KMS-11 (cell line): ENCODE results near the gene DDTL.
"Not testable (repeated sequence)": the region's sequence is repeated elsewhere in the genome, so short reads cannot be mapped to it uniquely, and the experiment has no call there.

Source experiments
- H2AFZ ChIP-seq: fragments of 200-600 bp; sonication (generic); 2 replicates; pipeline ENCODE4 v1.6.1; 2016; ENCODE audit warnings: antibody characterized with exemption, mixed run types, low read depth
- H3K27ac ChIP-seq: fragments of 200-600 bp; sonication (generic); 2 replicates; pipeline ENCODE4 v1.6.1; 2016; ENCODE audit warnings: mild to moderate bottlenecking, mixed run types
- H3K27me3 ChIP-seq: fragments of 200-600 bp; sonication (generic); 2 replicates; pipeline ENCODE4 v1.6.1; 2017; ENCODE audit warnings: mild to moderate bottlenecking, low read depth, mixed run types, moderate library complexity; ENCODE audit not compliant: insufficient read depth
- H3K36me3 ChIP-seq: fragments of 200-600 bp; sonication (generic); 2 replicates; pipeline ENCODE4 v1.6.1; 2017; ENCODE audit warnings: mild to moderate bottlenecking, mixed run types; ENCODE audit not compliant: insufficient read depth
- H3K4me1 ChIP-seq: fragments of 200-600 bp; sonication (generic); 2 replicates; pipeline ENCODE4 v1.6.1; 2016; ENCODE audit warnings: mild to moderate bottlenecking, low read depth, mixed run types; ENCODE audit not compliant: poor library complexity, severe bottlenecking
- H3K4me2 ChIP-seq: fragments of 200-600 bp; sonication (generic); 2 replicates; pipeline ENCODE4 v1.7.0; 2016; ENCODE audit warnings: mild to moderate bottlenecking, mixed run types
- H3K4me3 ChIP-seq: fragments of 200-600 bp; sonication (generic); IDR thresholded peaks from 2 replicates; pipeline ENCODE4 v1.6.1; 2017; ENCODE audit warnings: low read depth, low read length, mixed read lengths; ENCODE audit not compliant: insufficient read depth
- H3K79me2 ChIP-seq: fragments of 200-600 bp; sonication (generic); 2 replicates; pipeline ENCODE4 v1.6.1; 2016; ENCODE audit warnings: low read depth, mixed run types; ENCODE audit not compliant: insufficient read depth
- H3K9ac ChIP-seq: fragments of 200-600 bp; sonication (generic); 2 replicates; pipeline ENCODE4 v1.6.1; 2016; ENCODE audit warnings: mild to moderate bottlenecking, mixed run types
- H4K20me1 ChIP-seq: fragments of 200-600 bp; sonication (generic); 2 replicates; pipeline ENCODE4 v1.6.1; 2016; ENCODE audit warnings: mild to moderate bottlenecking, mixed run types; ENCODE audit not compliant: insufficient read depth
- TF ChIP-seq, protein P1 (sequence below): fragments of 200-600 bp; sonication (generic); conservative IDR thresholded peaks from 2 replicates; pipeline ENCODE4 v1.6.1; 2017; ENCODE audit warnings: low read depth, mild to moderate bottlenecking, antibody characterized with exemption, low read length, moderate library complexity, mixed read lengths

DDTL gene

DNA sequence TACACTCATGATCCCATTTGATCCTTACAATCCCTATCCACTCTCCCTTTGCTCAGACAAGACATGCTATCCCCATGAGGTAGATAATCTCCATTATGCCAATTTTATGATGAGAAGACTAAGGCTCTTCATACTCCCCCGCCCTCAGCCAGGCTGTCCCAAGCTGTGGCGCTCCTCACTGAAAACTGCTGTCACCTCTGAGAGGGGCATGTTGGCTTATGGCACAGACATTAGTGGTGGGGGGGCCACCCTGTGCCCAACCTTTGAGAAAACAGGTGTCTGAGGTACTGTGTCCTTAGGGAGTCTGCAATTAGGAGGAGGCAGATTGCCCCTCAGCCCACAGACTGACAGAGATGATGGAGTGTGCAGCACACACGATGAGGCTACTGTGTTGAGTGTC lies 2.4 kb downstream of the DDTL start:
- Histone ChIP-seq H3K4me1 (no peaks in the 10 kb centered on the region), H3K36me3 (no peaks in the 10 kb centered on the region), H3K9ac (no peak overlapping the region), H3K27me3 (no peaks in the 10 kb centered on the region), H4K20me1 (no peaks in the 10 kb centered on the region), H3K27ac (no peak overlapping the region), H3K4me2 (no peak overlapping the region), H3K79me2 (no peaks in the 10 kb centered on the region), H3K4me3 (no peak overlapping the region), H2AFZ (no peak overlapping the region)
- TF ChIP-seq, protein P1, sequence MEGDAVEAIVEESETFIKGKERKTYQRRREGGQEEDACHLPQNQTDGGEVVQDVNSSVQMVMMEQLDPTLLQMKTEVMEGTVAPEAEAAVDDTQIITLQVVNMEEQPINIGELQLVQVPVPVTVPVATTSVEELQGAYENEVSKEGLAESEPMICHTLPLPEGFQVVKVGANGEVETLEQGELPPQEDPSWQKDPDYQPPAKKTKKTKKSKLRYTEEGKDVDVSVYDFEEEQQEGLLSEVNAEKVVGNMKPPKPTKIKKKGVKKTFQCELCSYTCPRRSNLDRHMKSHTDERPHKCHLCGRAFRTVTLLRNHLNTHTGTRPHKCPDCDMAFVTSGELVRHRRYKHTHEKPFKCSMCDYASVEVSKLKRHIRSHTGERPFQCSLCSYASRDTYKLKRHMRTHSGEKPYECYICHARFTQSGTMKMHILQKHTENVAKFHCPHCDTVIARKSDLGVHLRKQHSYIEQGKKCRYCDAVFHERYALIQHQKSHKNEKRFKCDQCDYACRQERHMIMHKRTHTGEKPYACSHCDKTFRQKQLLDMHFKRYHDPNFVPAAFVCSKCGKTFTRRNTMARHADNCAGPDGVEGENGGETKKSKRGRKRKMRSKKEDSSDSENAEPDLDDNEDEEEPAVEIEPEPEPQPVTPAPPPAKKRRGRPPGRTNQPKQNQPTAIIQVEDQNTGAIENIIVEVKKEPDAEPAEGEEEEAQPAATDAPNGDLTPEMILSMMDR, result no peak

DNA sequence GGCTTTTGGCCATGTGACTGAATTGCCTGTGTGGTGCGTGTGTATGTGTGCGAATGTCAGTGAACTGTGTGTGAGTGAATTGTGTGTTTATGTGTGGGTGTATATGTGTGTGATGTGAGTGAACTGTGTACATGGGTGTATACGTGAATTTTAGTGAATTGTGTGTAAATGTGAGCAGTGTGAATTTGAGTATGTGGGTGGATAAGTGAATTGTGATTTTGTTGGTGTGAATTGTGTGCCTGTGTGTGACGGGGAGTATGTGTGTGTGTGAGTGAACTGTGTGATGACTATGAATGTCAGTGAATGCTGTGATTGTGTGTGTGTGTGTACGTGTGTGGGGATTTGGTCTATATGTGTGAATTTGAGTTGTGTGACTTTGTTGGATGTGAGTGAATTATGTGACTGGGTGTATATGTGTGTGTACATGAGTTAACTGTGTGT lies 3.5 kb downstream of the DDTL start:
- Histone ChIP-seq H3K4me3 (no peak overlapping the region), H3K4me1 (no peaks in the 10 kb centered on the region), H3K27me3 (no peaks in the 10 kb centered on the region), H3K9ac (no peak overlapping the region), H3K79me2 (no peaks in the 10 kb centered on the region), H2AFZ (no peak overlapping the region), H3K4me2 (no peak overlapping the region), H3K36me3 (no peaks in the 10 kb centered on the region), H3K27ac (no peak overlapping the region), H4K20me1 (no peaks in the 10 kb centered on the region)
- TF ChIP-seq, protein P1, result no peak

DNA sequence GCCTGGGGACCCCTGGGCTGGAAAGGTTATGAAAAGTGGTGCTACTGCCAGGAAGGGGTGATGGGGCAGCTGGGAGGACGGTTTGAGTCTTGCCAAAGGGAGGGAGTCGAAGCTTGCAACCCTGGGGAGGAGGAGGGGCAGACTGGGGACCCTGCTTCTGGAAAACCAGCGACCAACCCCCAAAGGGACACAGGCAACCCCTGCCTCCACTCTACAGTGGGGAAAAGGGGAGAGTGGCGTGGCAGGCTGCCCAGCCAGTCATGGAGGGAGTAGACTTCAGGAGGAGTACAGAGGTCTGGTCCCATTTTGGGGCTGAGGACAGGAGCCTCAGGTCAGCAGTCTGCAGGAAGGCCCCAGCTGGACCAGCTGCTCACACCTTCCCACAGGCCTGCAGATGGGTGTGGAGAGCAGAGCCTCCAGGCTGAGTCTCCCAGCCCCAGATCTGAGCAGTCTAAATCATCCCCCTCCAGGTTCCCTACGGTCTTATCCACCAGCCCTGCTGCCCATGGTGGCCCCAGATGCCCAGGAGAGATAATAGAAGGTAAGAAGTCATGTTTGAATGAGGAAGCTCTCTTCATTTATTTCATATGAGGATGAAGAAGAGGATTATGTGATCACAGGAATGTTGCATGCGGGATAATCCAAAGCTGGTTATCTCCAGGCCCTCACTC lies 4.3 kb downstream of the DDTL start:
- Histone ChIP-seq H3K9ac (no peak overlapping the region), H4K20me1 (no peaks in the 10 kb centered on the region), H3K4me3 (no peak overlapping the region), H2AFZ (no peak overlapping the region), H3K79me2 (no peaks in the 10 kb centered on the region), H3K4me1 (no peaks in the 10 kb centered on the region), H3K27ac (no peak overlapping the region), H3K4me2 (no peak overlapping the region), H3K36me3 (no peaks in the 10 kb centered on the region), H3K27me3 (no peaks in the 10 kb centered on the region)
- TF ChIP-seq, protein P1, result no peak

DNA sequence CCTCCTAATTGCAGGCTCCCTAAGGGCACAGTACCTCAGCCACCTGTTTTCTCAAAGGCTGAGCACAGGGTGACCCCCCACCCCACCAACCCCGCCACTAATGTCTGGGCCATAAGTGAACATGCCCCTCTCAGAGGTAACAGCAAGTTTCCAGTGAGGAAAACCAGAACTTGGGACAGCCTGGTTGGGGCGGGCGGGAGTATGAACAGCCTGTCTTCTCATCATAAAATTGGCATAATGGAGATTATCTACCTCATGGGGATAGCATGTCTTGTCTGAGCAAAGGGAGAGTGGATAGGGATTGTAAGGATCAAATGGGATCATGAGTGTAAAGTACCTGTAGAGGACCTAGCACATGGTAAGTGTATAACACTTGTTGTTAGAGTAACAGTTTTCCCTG lies 5.2 kb downstream of the DDTL start:
- H2AFZ ChIP-seq, H4K20me1 ChIP-seq, H3K36me3 ChIP-seq, H3K4me2 ChIP-seq, H3K9ac ChIP-seq, H3K27ac ChIP-seq, H3K4me3 ChIP-seq, H3K79me2 ChIP-seq, H3K4me1 ChIP-seq, H3K27me3 ChIP-seq: not testable (repeated sequence)

DNA sequence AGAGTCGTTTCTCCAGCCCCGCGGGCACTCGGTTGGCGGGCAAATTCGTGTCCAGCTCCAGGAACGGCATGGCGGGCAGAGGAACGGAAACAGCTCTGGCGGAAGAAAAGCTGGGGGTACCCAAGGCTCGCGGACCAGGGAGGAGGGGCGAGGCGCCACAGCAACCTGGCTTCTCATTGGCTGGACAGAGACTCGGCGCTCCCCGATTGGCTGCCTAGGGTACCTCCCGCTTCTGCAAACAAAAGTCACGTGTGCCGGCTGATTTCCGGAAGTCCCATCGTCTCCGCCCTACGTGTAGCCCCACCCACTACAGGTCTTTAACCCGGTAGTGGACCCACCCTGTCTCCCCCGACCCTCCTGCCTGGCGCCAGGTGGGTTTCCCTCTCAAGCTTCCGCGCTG lies 7.7 kb downstream of the DDTL start, which contains the start of gene DDT:
DDT (minus strand) TSS at position 97 of the 400 bp plus-strand sequence; CDS start at position 70, 27 bp downstream.
- not testable (repeated sequence) for H3K4me2 ChIP-seq, H3K27me3 ChIP-seq, H3K36me3 ChIP-seq, H3K9ac ChIP-seq, H3K4me3 ChIP-seq, H2AFZ ChIP-seq, H3K4me1 ChIP-seq, H3K79me2 ChIP-seq, H3K27ac ChIP-seq, H4K20me1 ChIP-seq

DNA sequence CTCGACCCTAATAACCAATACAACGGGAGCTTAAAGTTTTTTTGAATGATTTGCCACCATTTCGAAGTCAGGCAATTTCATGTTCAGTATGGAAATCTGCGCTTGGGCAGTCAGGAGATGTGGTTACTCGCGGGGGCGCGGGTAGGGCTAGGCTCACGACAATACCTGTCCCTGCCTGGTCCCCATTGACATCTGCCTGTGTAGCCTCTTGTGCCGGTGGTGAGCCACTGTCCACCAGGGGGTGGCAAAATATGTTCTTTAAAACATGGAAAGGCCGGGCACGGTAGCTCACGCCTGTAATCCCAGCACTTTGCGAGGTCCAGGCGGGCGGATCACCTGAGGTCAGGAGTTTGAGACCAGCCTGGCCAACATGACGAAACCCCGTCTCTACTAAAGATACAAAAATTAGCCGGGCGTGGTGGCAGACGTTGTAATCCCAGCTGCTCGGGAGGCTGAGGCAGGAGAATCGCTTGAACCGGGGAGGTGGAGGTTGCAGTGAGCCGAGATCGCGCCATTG lies 8.2 kb downstream of the DDTL start:
- H3K27me3 ChIP-seq, H3K4me1 ChIP-seq, H3K27ac ChIP-seq, H3K4me3 ChIP-seq, H3K36me3 ChIP-seq, H3K9ac ChIP-seq, H2AFZ ChIP-seq, H4K20me1 ChIP-seq, H3K79me2 ChIP-seq, H3K4me2 ChIP-seq: not testable (repeated sequence)

DNA sequence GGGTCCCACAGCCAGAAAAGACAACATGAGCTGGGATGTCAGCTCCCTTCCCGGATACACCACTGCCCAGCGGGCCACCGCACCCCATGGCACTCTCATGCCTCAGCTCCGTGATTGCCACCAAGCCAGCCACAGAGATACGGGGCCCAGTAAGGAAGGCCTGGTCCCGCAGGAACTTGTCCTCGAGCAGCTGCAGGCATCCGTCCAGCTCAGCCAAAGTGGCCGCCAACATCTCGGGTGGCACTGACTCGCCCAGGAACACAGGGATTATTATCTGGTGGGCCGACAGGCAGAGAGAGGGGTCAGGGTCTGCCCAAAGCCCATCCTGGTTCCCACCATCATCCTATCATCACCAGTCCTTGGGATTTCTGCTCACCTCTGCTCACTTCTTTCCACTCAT lies 10.6 kb downstream of the DDTL start:
- H3K4me2 ChIP-seq, H3K4me1 ChIP-seq, H3K27me3 ChIP-seq, H2AFZ ChIP-seq, H3K27ac ChIP-seq, H3K9ac ChIP-seq, H3K79me2 ChIP-seq, H3K36me3 ChIP-seq, H4K20me1 ChIP-seq, H3K4me3 ChIP-seq: not testable (repeated sequence)
